Caco-2 (cell line): ENCODE results near the gene SIK3. TPM values are rescaled to one million over a fixed set of nuclear protein-coding genes. Genes with fewer than 3 reads are reported as not detected.
"Not testable (repeated sequence)": the region's sequence is repeated elsewhere in the genome, so short reads cannot be mapped to it uniquely, and the experiment has no call there.

ENCODE experiments used
- BruUV-seq: library from RNA; stranded (reverse); fragments of 400-500 nt; replicated peaks from 2 replicates; lab custom pipeline; 2021; lab: Mats Ljungman, UMichigan
- CTCF ChIA-PET: fragments of 300-600 bp; sonication (Branson Sonifier 250); formaldehyde crosslinking; loops from one replicate; lab custom pipeline; 2022; ENCODE audit warnings: antibody characterized with exemption; lab: Charles Lee
- POLR2A ChIA-PET: fragments of 300-600 bp; sonication (Branson Sonifier 250); formaldehyde crosslinking; loops from one replicate; lab custom pipeline; 2022; ENCODE audit warnings: antibody characterized with exemption; lab: Charles Lee
- DNase-seq, 2 experiments: peaks; one replicate each; pipeline versions ENCODE4 v3.0.0 to v3.0.0-alpha.2; 2020 to 2022
- H3K27me3 ChIP-seq: replicated peaks from 2 replicates; pipeline ENCODE4 v1.6.0; 2011; ENCODE audit warnings: low read length; ENCODE audit not compliant: control insufficient read depth, insufficient read depth
- H3K36me3 ChIP-seq: 2 replicates; pipeline ENCODE4 v1.5.1; 2011; ENCODE audit warnings: low read length; ENCODE audit not compliant: control insufficient read depth, insufficient read depth
- H3K4me1 ChIP-seq: fragments of 250-450 bp; sonication (Bioruptor Pico); 2 replicates; pipeline ENCODE4 v1.5.1; 2020; ENCODE audit warnings: mild to moderate bottlenecking
- H3K4me3 ChIP-seq: 2 replicates; pipeline ENCODE4 v1.5.1; 2011; ENCODE audit warnings: low read depth, mild to moderate bottlenecking, control low read depth, low read length
- H3K9me3 ChIP-seq: fragments of 250-450 bp; sonication (Bioruptor Pico); 2 replicates; pipeline ENCODE4 v1.5.1; 2020; ENCODE audit warnings: mild to moderate bottlenecking, moderate library complexity
- H3K27ac Mint-ChIP-seq: one replicate; pipeline ENCODE4 v1.8.0; 2022; ENCODE audit warnings: mixed read lengths; ENCODE audit not compliant: unreplicated experiment
- H3K27me3 Mint-ChIP-seq: one replicate; pipeline ENCODE4 v1.8.0; 2022; ENCODE audit warnings: mixed read lengths; ENCODE audit not compliant: insufficient read depth, unreplicated experiment
- H3K36me3 Mint-ChIP-seq: one replicate; pipeline ENCODE4 v1.8.0; 2022; ENCODE audit warnings: mild to moderate bottlenecking, mixed read lengths; ENCODE audit not compliant: insufficient read depth, unreplicated experiment
- H3K4me1 Mint-ChIP-seq: one replicate; pipeline ENCODE4 v1.8.0; 2022; ENCODE audit warnings: low read depth, mixed read lengths; ENCODE audit not compliant: unreplicated experiment
- H3K4me3 Mint-ChIP-seq: one replicate; pipeline ENCODE4 v1.8.0; 2022; ENCODE audit warnings: mild to moderate bottlenecking, moderate library complexity, mixed read lengths; ENCODE audit not compliant: unreplicated experiment
- H3K9me3 Mint-ChIP-seq: one replicate; pipeline ENCODE4 v1.8.0; 2022; ENCODE audit warnings: mixed read lengths; ENCODE audit not compliant: unreplicated experiment
- intact Hi-C: fragments of 100-400 bp; cut with micrococcal nuclease; formaldehyde crosslinking; loops from one replicate; pipeline ENCODE4 v1.10.0; 2022; ENCODE audit not compliant: unreplicated experiment
- total RNA-seq: library from RNA; stranded (reverse); gene quantifications from 2 replicates; pipeline ENCODE4 v1.2.3, GENCODE V29; 2022
- TF ChIP-seq, protein P1 (sequence below), 2 experiments: fragments of 200-600 bp in 1 of 2; IDR thresholded peaks; 1 replicate in 1 of 2; 2 replicates in 1 of 2; pipeline versions ENCODE4 v1.5.1 to v1.8.0; 2011 to 2022; ENCODE audit warnings: antibody characterized with exemption in 1 of 2, control low read depth in 1 of 2, inconsistent platforms in 1 of 2, low read depth in 1 of 2, low read length in 1 of 2, mild to moderate bottlenecking in 1 of 2, moderate library complexity in 1 of 2; ENCODE audit not compliant: insufficient read depth in 1 of 2, severe bottlenecking in 1 of 2, unreplicated experiment in 1 of 2

SIK3 gene
- total RNA-seq, 1 experiment from 2014 or later, result 65.7 TPM

GRCh38 chr11:117134431-117134830 lies 36.2 kb upstream of the SIK3 start:
- Mint-ChIP-seq H3K4me3 (no peak overlapping the region), H3K4me1 (no peaks in the 10 kb centered on the region), H3K27ac (no peak overlapping the region), H3K27me3 (no peaks in the 10 kb centered on the region), H3K9me3 (no peaks in the 10 kb centered on the region), H3K36me3 (no peaks in the 10 kb centered on the region)
- no peaks in the 10 kb centered on the region for H3K9me3 ChIP-seq
- no peaks in the 10 kb centered on the region for H3K27me3 ChIP-seq
- no TSS peak for BruUV-seq
- POLR2A ChIA-PET, result interaction anchor here (0.5 to 0.6 kb wide), 2 partner anchors 24 to 151 kb away, joined by 6 to 12 read pairs; no protein-coding TSS in a partner anchor
- H3K4me1 ChIP-seq, result no peaks in the 10 kb centered on the region
- CTCF ChIA-PET, result no interaction called here
- DNase-seq, result no peak
- intact Hi-C loops, result no loop called here
- TF ChIP-seq, protein P1, sequence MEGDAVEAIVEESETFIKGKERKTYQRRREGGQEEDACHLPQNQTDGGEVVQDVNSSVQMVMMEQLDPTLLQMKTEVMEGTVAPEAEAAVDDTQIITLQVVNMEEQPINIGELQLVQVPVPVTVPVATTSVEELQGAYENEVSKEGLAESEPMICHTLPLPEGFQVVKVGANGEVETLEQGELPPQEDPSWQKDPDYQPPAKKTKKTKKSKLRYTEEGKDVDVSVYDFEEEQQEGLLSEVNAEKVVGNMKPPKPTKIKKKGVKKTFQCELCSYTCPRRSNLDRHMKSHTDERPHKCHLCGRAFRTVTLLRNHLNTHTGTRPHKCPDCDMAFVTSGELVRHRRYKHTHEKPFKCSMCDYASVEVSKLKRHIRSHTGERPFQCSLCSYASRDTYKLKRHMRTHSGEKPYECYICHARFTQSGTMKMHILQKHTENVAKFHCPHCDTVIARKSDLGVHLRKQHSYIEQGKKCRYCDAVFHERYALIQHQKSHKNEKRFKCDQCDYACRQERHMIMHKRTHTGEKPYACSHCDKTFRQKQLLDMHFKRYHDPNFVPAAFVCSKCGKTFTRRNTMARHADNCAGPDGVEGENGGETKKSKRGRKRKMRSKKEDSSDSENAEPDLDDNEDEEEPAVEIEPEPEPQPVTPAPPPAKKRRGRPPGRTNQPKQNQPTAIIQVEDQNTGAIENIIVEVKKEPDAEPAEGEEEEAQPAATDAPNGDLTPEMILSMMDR (IDR thresholded peaks at IDR 0.05; ENCODE audit: insufficient read depth in 1 of 2, low read depth in 1 of 2, low read length in 1 of 2, severe bottlenecking in 1 of 2, unreplicated experiment in 1 of 2), result no peak
- no peak overlapping the region for H3K4me3 ChIP-seq
- no peaks in the 10 kb centered on the region for H3K36me3 ChIP-seq

- Histone ChIP-seq H3K27me3 (no peaks in the 10 kb centered on the region), H3K36me3 (no peaks in the 10 kb centered on the region), H3K4me3 (no peak overlapping the region), H3K9me3 (no peaks in the 10 kb centered on the region), H3K4me1 (no peaks in the 10 kb centered on the region)
- no peak overlapping the region for H3K4me3 Mint-ChIP-seq
- H3K27me3 Mint-ChIP-seq, result no peaks in the 10 kb centered on the region
- TF ChIP-seq, protein P1 (IDR thresholded peaks at IDR 0.05; ENCODE audit: insufficient read depth in 1 of 2, low read depth in 1 of 2, low read length in 1 of 2, severe bottlenecking in 1 of 2, unreplicated experiment in 1 of 2), result no peak
- no peaks in the 10 kb centered on the region for H3K9me3 Mint-ChIP-seq
- ChIA-PET POLR2A (no interaction called here), CTCF (no interaction called here)
- no peak for DNase-seq
- intact Hi-C loops, result no loop called here
- no peaks in the 10 kb centered on the region for H3K4me1 Mint-ChIP-seq
- no peak overlapping the region for H3K27ac Mint-ChIP-seq
- no TSS peak for BruUV-seq
- no peaks in the 10 kb centered on the region for H3K36me3 Mint-ChIP-seq
Measured at GRCh38 chr11:117130879-117131278, 32.7 kb upstream of the SIK3 start.

DNA sequence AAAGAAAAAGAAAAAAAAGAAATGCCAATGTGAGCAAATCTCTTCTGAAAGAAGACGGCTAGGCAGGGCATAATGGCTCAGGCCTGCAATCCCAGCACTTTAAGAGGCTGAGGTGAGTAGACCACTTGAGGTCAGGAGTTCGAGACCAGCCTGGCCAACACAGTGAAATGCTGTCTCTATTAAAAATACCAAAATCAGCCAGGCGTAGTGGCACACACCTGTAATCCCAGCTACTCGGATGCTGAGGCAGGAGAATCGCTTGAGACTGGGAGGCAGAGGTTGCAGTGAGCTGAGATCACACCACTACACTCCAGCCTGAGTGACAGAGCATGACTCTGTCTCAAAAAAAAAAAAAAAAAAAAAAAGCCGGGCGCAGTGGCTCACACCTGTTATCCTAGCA lies 32.2 kb upstream of the SIK3 start:
- H3K27me3 ChIP-seq, H3K4me1 ChIP-seq, intact Hi-C loops, POLR2A ChIA-PET, H3K27me3 Mint-ChIP-seq, H3K4me1 Mint-ChIP-seq, H3K36me3 Mint-ChIP-seq, H3K4me3 Mint-ChIP-seq, DNase-seq, H3K27ac Mint-ChIP-seq, BruUV-seq, H3K9me3 ChIP-seq, H3K9me3 Mint-ChIP-seq, H3K36me3 ChIP-seq, H3K4me3 ChIP-seq: not testable (repeated sequence)
- CTCF ChIA-PET, result interaction anchor here (0.5 kb wide), 1 partner anchor 50 kb away, joined by 3 read pairs; no protein-coding TSS in a partner anchor

DNA sequence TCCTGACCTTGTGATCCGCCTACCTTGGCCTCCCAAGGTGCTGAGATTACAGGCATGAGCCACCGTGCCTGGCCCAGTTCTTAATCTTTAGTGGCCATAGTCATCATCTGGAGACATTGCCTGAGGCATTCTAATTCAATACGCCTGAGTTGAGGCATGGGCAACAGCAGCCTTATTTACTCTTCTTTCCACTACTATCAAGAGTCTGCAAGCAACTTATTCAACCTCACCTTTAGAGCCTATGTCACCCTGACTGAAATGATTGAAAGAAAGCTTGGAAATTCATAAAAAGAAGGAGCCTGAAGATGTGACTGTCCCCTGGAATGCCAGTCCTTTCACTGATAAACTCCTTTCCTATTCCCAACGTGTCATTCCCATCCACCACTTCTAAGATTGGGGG lies 30.1 kb upstream of the SIK3 start:
- H3K9me3 Mint-ChIP-seq, result no peaks in the 10 kb centered on the region

More for the DNA sequence above, 30.1 kb upstream of the SIK3 start:
- ChIA-PET CTCF (no interaction called here), POLR2A (no interaction called here)
- no peak overlapping the region for H3K4me3 ChIP-seq
- BruUV-seq, result no TSS peak
- no peaks in the 10 kb centered on the region for H3K4me1 ChIP-seq
- H3K27me3 ChIP-seq, result no peaks in the 10 kb centered on the region
- no peaks in the 10 kb centered on the region for H3K9me3 ChIP-seq
- intact Hi-C loops, result no loop called here
- Mint-ChIP-seq H3K36me3 (no peaks in the 10 kb centered on the region), H3K4me3 (no peak overlapping the region), H3K27ac (no peak overlapping the region), H3K27me3 (peaks cover 9% of the 10 kb centered on the region), H3K4me1 (no peaks in the 10 kb centered on the region)
- TF ChIP-seq, protein P1 (IDR thresholded peaks at IDR 0.05; ENCODE audit: insufficient read depth in 1 of 2, low read depth in 1 of 2, low read length in 1 of 2, severe bottlenecking in 1 of 2, unreplicated experiment in 1 of 2), result no peak
- no peaks in the 10 kb centered on the region for H3K36me3 ChIP-seq
- no peak for DNase-seq
